ENCODE measurements around the gene LYL1. TPM values are rescaled to one million over a fixed set of nuclear protein-coding genes. Genes with fewer than 3 reads are reported as not detected.

The LYL1 gene
- total and polyA plus RNA-seq, 9 of the 15 experiments (the other 6 are each of a cell fraction or from before 2014, with no cell fraction given) = 1.3 to 266 (median 34.0) TPM

- peak; percentile 67; the same call in 1 of the 2 replicates for TF ChIP-seq TOE1 (IDR thresholded peaks at IDR 0.05; ENCODE audit: borderline replicate concordance)
- TF ChIP-seq TOE1 (CRISPR knock-in tag; IDR thresholded peaks at IDR 0.05; ENCODE audit: borderline replicate concordance, low read depth) = no peak
- no peak for TF ChIP-seq BRF2 (IDR thresholded peaks at IDR 0.05; ENCODE audit: borderline replicate concordance, insufficient read depth, insufficient read length)
- TF ChIP-seq ZNF263 (CRISPR knock-in tag; IDR thresholded peaks at IDR 0.05; ENCODE audit: borderline replicate concordance) = no peak
- TF ChIP-seq, protein P1, sequence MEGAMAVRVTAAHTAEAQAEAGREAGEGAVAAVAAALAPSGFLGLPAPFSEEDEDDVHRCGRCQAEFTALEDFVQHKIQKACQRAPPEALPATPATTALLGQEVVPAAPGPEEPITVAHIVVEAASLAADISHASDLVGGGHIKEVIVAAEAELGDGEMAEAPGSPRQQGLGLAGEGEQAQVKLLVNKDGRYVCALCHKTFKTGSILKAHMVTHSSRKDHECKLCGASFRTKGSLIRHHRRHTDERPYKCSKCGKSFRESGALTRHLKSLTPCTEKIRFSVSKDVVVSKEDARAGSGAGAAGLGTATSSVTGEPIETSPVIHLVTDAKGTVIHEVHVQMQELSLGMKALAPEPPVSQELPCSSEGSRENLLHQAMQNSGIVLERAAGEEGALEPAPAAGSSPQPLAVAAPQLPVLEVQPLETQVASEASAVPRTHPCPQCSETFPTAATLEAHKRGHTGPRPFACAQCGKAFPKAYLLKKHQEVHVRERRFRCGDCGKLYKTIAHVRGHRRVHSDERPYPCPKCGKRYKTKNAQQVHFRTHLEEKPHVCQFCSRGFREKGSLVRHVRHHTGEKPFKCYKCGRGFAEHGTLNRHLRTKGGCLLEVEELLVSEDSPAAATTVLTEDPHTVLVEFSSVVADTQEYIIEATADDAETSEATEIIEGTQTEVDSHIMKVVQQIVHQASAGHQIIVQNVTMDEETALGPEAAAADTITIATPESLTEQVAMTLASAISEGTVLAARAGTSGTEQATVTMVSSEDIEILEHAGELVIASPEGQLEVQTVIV (CRISPR knock-in tag; IDR thresholded peaks at IDR 0.05; ENCODE audit: borderline replicate concordance) = no peak
- TF ChIP-seq ETV6 (IDR thresholded peaks at IDR 0.05; ENCODE audit: borderline replicate concordance in 1 of 2, low read depth in 2 of 2, low read length in 1 of 2) = no peak
- TF ChIP-seq ETV6 (CRISPR knock-in tag; IDR thresholded peaks at IDR 0.05; ENCODE audit: borderline replicate concordance) = no peak; the same call in 1 of the 2 replicates
- no peak for TF ChIP-seq HMG20B (CRISPR knock-in tag; IDR thresholded peaks at IDR 0.05)
- TF ChIP-seq HNRNPUL1 (IDR thresholded peaks at IDR 0.05; ENCODE audit: low read length) = no peak
- TF ChIP-seq GTF2E2 (tag; IDR thresholded peaks at IDR 0.05) = no peak
- TF ChIP-seq PHTF2 (CRISPR knock-in tag; IDR thresholded peaks at IDR 0.05) = no peak
- TF ChIP-seq ZNF197 (CRISPR knock-in tag; IDR thresholded peaks at IDR 0.05; ENCODE audit: low read depth) = no peak
- no peak for TF ChIP-seq GATA2 (CRISPR knock-in tag; IDR thresholded peaks at IDR 0.05)
- TF ChIP-seq MAFF (IDR thresholded peaks at IDR 0.05; ENCODE audit: low read length) = no peak
- no peak for TF ChIP-seq TCF7 (IDR thresholded peaks at IDR 0.05; ENCODE audit: borderline replicate concordance)
- no peak for TF ChIP-seq BACH1 (tag; IDR thresholded peaks at IDR 0.05)
- TF ChIP-seq ZNF12 (CRISPR knock-in tag; IDR thresholded peaks at IDR 0.05) = no peak; the same call in 1 of the 2 replicates
- TF ChIP-seq, protein P2, sequence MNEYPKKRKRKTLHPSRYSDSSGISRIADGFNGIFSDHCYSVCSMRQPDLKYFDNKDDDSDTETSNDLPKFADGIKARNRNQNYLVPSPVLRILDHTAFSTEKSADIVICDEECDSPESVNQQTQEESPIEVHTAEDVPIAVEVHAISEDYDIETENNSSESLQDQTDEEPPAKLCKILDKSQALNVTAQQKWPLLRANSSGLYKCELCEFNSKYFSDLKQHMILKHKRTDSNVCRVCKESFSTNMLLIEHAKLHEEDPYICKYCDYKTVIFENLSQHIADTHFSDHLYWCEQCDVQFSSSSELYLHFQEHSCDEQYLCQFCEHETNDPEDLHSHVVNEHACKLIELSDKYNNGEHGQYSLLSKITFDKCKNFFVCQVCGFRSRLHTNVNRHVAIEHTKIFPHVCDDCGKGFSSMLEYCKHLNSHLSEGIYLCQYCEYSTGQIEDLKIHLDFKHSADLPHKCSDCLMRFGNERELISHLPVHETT (CRISPR knock-in tag; conservative IDR thresholded peaks at IDR 0.05 in 1 of 2, IDR thresholded peaks at IDR 0.05 in 1 of 2) = peak in 1 of 2 experiments; percentile 61; a peak in 1 of 4 replicates
- peak; percentile 92 for TF ChIP-seq MYC (IDR thresholded peaks at IDR 0.05; ENCODE audit: low read depth, low read length)
- TF ChIP-seq MYC (CRISPR knock-in tag; IDR thresholded peaks at IDR 0.05; ENCODE audit: borderline replicate concordance, low read depth) = no peak
- TF ChIP-seq ZKSCAN8 (CRISPR knock-in tag; IDR thresholded peaks at IDR 0.05) = no peak
- TF ChIP-seq HDGF (IDR thresholded peaks at IDR 0.05) = no peak
- TF ChIP-seq ZNF143 (CRISPR knock-in tag; IDR thresholded peaks at IDR 0.05) = no peak
- TF ChIP-seq SMAD3 (CRISPR knock-in tag; conservative IDR thresholded peaks at IDR 0.05) = no peak
Observed at GRCh38 chr19:13150187-13150930, 47.7 kb upstream of the LYL1 start, which contains the start of the genes IER2 and STX10 (continued).

Data from K562 (cell line).